ENCODE measurements around the gene PSTK.

GRCh38 chr10:122931088-122931906 is 48.9 kb upstream of the PSTK start:
- TF ChIP-seq POLR2A (IDR thresholded peaks at IDR 0.05) (no peak), CTCF (IDR thresholded peaks at IDR 0.05) (no peak)

All from right lobe of liver (tissue), 4 donors.